Vagina (tissue), 2 donors: ENCODE data around the gene LRRC59.

ENCODE experiments used
- POLR2AphosphoS5 ChIP-seq, 2 donors: sonication (generic); formaldehyde crosslinking; IDR thresholded peaks; one replicate each; pipeline ENCODE4 v1.9.0; 2017; ENCODE audit warnings: antibody characterized with exemption in 2 of 2, mild to moderate bottlenecking in 2 of 2, low read depth in 1 of 2; ENCODE audit not compliant: insufficient read depth in 1 of 2
- TF ChIP-seq, protein P1 (sequence below), 3 experiments: fragments of 450-650 bp in 2 of 3; fragments of 200-600 bp in 1 of 3; sonication (generic) in 1 of 3; IDR thresholded peaks; one replicate each; pipeline ENCODE4 v1.5.1; 2017 to 2019; ENCODE audit warnings: antibody characterized with exemption in 3 of 3, mild to moderate bottlenecking in 2 of 3, moderate library complexity in 2 of 3

GRCh38 chr17:50359998-50360461 is 37.3 kb downstream of the LRRC59 start:
- TF ChIP-seq, protein P1, sequence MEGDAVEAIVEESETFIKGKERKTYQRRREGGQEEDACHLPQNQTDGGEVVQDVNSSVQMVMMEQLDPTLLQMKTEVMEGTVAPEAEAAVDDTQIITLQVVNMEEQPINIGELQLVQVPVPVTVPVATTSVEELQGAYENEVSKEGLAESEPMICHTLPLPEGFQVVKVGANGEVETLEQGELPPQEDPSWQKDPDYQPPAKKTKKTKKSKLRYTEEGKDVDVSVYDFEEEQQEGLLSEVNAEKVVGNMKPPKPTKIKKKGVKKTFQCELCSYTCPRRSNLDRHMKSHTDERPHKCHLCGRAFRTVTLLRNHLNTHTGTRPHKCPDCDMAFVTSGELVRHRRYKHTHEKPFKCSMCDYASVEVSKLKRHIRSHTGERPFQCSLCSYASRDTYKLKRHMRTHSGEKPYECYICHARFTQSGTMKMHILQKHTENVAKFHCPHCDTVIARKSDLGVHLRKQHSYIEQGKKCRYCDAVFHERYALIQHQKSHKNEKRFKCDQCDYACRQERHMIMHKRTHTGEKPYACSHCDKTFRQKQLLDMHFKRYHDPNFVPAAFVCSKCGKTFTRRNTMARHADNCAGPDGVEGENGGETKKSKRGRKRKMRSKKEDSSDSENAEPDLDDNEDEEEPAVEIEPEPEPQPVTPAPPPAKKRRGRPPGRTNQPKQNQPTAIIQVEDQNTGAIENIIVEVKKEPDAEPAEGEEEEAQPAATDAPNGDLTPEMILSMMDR (IDR thresholded peaks at IDR 0.05), result no peak
- no peak for TF ChIP-seq POLR2AphosphoS5 (IDR thresholded peaks at IDR 0.05; ENCODE audit: insufficient read depth in 1 of 2, low read depth in 1 of 2)
